IPS-15b (cell line): Measurements from ENCODE around the gene MMP27.

Experiments used
- H3K27me3 ChIP-seq: one replicate; pipeline ENCODE4 v1.6.1; 2013; ENCODE audit warnings: low read length; ENCODE audit not compliant: control insufficient read depth, insufficient read depth
- H3K36me3 ChIP-seq: one replicate; pipeline ENCODE4 v1.6.1; 2013; ENCODE audit warnings: low read length; ENCODE audit not compliant: control insufficient read depth, insufficient read depth
- H3K4me1 ChIP-seq: one replicate; pipeline ENCODE4 v1.6.1; 2013; ENCODE audit warnings: mild to moderate bottlenecking, low read length; ENCODE audit not compliant: control insufficient read depth, insufficient read depth
- H3K4me3 ChIP-seq: one replicate; pipeline ENCODE4 v1.5.1; 2013; ENCODE audit warnings: low read depth, low read length
- H3K9ac ChIP-seq: one replicate; pipeline ENCODE4 v1.6.1; 2013; ENCODE audit warnings: low read depth, mild to moderate bottlenecking, low read length
- H3K9me3 ChIP-seq: one replicate; pipeline ENCODE4 v1.6.1; 2013; ENCODE audit warnings: mild to moderate bottlenecking, low read length; ENCODE audit not compliant: control insufficient read depth, insufficient read depth

Gene MMP27

GRCh38 chr11:102655547-102655946, 50.0 kb downstream of the MMP27 start:
- Histone ChIP-seq H3K4me3 (no peak overlapping the region), H3K9me3 (no peaks in the 10 kb centered on the region), H3K36me3 (no peaks in the 10 kb centered on the region), H3K4me1 (no peaks in the 10 kb centered on the region), H3K27me3 (no peaks in the 10 kb centered on the region), H3K9ac (no peak overlapping the region)

GRCh38 chr11:102654761-102655160, 50.8 kb downstream of the MMP27 start:
- Histone ChIP-seq H3K27me3 (no peaks in the 10 kb centered on the region), H3K9ac (no peak overlapping the region), H3K4me1 (no peaks in the 10 kb centered on the region), H3K36me3 (no peaks in the 10 kb centered on the region), H3K4me3 (no peak overlapping the region), H3K9me3 (no peaks in the 10 kb centered on the region)

- Histone ChIP-seq H3K4me1 (no peaks in the 10 kb centered on the region), H3K4me3 (no peak overlapping the region), H3K27me3 (no peaks in the 10 kb centered on the region), H3K9me3 (no peaks in the 10 kb centered on the region), H3K36me3 (no peaks in the 10 kb centered on the region), H3K9ac (no peak overlapping the region)
Observed at GRCh38 chr11:102653744-102654291, 51.8 kb downstream of the MMP27 start.

GRCh38 chr11:102647430-102647829, 58.1 kb downstream of the MMP27 start:
- H3K27me3 ChIP-seq = no peaks in the 10 kb centered on the region
- H3K4me3 ChIP-seq = no peak overlapping the region
- no peaks in the 10 kb centered on the region for H3K36me3 ChIP-seq
- H3K9me3 ChIP-seq = no peaks in the 10 kb centered on the region
- H3K9ac ChIP-seq = no peak overlapping the region
- no peaks in the 10 kb centered on the region for H3K4me1 ChIP-seq

GRCh38 chr11:102643941-102644340, 61.6 kb downstream of the MMP27 start:
- Histone ChIP-seq H3K36me3 (no peaks in the 10 kb centered on the region), H3K9me3 (no peaks in the 10 kb centered on the region), H3K4me1 (no peaks in the 10 kb centered on the region), H3K4me3 (no peak overlapping the region), H3K9ac (no peak overlapping the region), H3K27me3 (no peaks in the 10 kb centered on the region)
